MCF 10A (cell line): ENCODE results near the gene WDFY4. TPM values are rescaled to one million over a fixed set of nuclear protein-coding genes. Genes with fewer than 3 reads are reported as not detected.
A peak's percentile ranks its signal among the peaks of the same experiment; 100 is the strongest.

Experiments used
- Bru-seq: library from RNA; stranded (reverse); fragments of 400-500 nt; gene quantifications from one replicate; lab custom pipeline; 2021; lab: Mats Ljungman, UMichigan
- BruChase-seq, 2 experiments: library from RNA; stranded (reverse); fragments of 400-500 nt; gene quantifications; one replicate each; lab custom pipeline; 2021; lab: Mats Ljungman, UMichigan
- BruUV-seq: library from RNA; stranded (reverse); fragments of 400-500 nt; replicated peaks from 2 replicates; lab custom pipeline; 2021; lab: Mats Ljungman, UMichigan
- CTCF ChIA-PET: fragments of 300-600 bp; sonication (Branson Sonifier 250); formaldehyde crosslinking; extraction: SDS; loops from one replicate; lab custom pipeline; 2021; ENCODE audit warnings: antibody characterized with exemption, inconsistent platforms; lab: Yijun Ruan, JAX
- POLR2A ChIA-PET: fragments of 300-600, 350-650 bp; sonication (Branson Sonifier 250); formaldehyde crosslinking; extraction: SDS; loops from one replicate; lab custom pipeline; 2020; ENCODE audit warnings: antibody characterized with exemption, inconsistent platforms; lab: Yijun Ruan, JAX
- DNase-seq: peaks from one replicate; pipeline ENCODE4 v3.0.0-alpha.2; 2018; ENCODE audit not compliant: unreplicated experiment
- H3K27ac Mint-ChIP-seq: one replicate; pipeline ENCODE4 v1.8.0; 2022; ENCODE audit warnings: mild to moderate bottlenecking, low read depth, mixed read lengths; ENCODE audit not compliant: unreplicated experiment
- H3K27me3 Mint-ChIP-seq: one replicate; pipeline ENCODE4 v1.8.0; 2022; ENCODE audit warnings: mixed read lengths; ENCODE audit not compliant: insufficient read depth, unreplicated experiment
- H3K36me3 Mint-ChIP-seq: one replicate; pipeline ENCODE4 v1.8.0; 2022; ENCODE audit warnings: mild to moderate bottlenecking, moderate library complexity, mixed read lengths; ENCODE audit not compliant: insufficient read depth, unreplicated experiment
- H3K4me1 Mint-ChIP-seq: one replicate; pipeline ENCODE4 v1.8.0; 2022; ENCODE audit warnings: mixed read lengths; ENCODE audit not compliant: insufficient read depth, unreplicated experiment
- H3K4me3 Mint-ChIP-seq: one replicate; pipeline ENCODE4 v1.8.0; 2022; ENCODE audit warnings: mild to moderate bottlenecking, moderate library complexity, mixed read lengths; ENCODE audit not compliant: unreplicated experiment
- H3K9me3 Mint-ChIP-seq: one replicate; pipeline ENCODE4 v1.8.0; 2022; ENCODE audit warnings: mixed read lengths; ENCODE audit not compliant: unreplicated experiment
- intact Hi-C: fragments of 100-400 bp; cut with micrococcal nuclease; formaldehyde crosslinking; loops from 2 replicates; pipeline ENCODE4 v1.14.1; 2022
- long read RNA-seq: library from polyadenylated mRNA; stranded (forward); transcript quantifications from one replicate; pipeline ENCODE4 v2.0.0, GENCODE V29; 2022
- total RNA-seq: library from RNA; stranded (reverse); gene quantifications from 2 replicates; pipeline ENCODE4 v1.2.3, GENCODE V29; 2022
- TF ChIP-seq, protein P1 (sequence below): fragments of 200-600 bp; IDR thresholded peaks from one replicate; pipeline ENCODE4 v1.8.0; 2022; ENCODE audit warnings: antibody characterized with exemption, mild to moderate bottlenecking; ENCODE audit not compliant: unreplicated experiment

WDFY4 gene, protein sequence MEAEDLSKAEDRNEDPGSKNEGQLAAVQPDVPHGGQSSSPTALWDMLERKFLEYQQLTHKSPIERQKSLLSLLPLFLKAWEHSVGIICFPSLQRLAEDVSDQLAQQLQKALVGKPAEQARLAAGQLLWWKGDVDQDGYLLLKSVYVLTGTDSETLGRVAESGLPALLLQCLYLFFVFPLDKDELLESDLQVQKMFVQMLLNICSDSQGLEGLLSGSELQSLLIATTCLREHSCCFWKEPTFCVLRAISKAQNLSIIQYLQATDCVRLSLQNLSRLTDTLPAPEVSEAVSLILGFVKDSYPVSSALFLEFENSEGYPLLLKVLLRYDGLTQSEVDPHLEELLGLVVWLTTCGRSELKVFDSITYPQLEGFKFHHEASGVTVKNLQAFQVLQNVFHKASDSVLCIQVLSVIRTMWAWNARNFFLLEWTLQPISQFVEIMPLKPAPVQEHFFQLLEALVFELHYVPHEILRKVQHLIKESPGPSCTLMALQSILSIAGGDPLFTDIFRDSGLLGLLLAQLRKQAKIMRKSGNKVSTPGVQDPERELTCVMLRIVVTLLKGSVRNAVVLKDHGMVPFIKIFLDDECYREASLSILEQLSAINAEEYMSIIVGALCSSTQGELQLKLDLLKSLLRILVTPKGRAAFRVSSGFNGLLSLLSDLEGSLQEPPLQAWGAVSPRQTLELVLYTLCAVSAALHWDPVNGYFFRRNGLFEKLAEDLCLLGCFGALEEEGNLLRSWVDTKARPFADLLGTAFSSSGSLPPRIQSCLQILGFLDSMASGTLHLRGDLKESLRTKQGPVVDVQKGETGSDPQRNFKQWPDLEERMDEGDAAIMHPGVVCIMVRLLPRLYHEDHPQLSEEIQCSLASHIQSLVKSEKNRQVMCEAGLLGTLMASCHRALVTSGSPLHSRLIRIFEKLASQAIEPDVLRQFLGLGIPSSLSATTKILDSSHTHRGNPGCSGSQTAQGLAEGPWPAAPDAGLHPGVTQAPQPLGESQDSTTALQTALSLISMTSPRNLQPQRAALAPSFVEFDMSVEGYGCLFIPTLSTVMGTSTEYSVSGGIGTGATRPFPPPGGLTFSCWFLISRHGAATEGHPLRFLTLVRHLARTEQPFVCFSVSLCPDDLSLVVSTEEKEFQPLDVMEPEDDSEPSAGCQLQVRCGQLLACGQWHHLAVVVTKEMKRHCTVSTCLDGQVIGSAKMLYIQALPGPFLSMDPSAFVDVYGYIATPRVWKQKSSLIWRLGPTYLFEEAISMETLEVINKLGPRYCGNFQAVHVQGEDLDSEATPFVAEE (N-terminal part only)
- total RNA-seq (not detected in 2 replicates), Bru-seq, nascent RNA (percentile 1 among the genes with signal in this experiment), BruChase-seq, experiment 1, labeled RNA remaining after a 6-hour chase (percentile 1 among the genes with signal in this experiment), BruChase-seq, experiment 2, labeled RNA remaining after a 2-hour chase (percentile 1 among the genes with signal in this experiment)
- long read RNA-seq, result 0 reads

DNA sequence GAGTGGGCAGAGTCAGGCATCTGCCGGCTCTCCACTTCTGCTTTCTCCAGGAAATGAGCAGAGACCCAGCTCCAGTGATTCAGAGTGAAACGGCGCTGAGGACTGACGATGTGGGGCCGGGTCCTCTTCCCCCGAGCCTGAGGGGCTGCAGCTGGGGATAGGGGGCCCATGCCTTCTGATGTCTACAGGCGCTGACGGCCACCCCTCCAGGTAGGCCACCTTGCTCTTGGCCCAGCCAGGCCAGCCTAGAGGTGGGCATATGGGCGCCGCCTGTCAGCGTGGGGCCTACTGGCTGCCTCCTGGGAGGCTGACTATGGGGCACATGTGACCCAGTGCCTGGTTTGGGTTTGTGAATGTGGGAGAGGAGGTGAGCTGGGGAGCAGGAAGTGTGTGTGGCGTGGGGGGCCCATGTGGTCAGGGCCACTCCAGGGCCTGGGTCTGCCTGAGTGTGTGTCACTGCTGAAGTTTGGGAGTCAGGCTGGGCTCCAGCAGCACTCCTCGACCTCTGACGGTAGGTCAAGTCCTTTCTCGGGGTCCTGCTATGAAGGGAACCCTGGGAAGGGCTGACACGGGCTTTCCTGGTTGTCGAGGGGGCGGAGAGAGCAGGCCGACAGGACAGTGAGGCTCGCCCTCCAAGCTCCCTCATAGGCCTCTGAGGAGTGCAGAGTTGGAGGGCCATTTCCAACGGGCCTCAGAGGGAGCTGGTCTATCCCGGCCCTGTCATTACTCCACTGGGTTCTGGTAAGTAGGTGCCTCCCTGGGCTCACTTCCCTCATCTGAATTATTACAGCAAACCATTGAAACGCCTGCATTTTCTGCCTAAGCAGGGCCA is at the start of gene WDFY4:
TSS of gene WDFY4 (plus strand) at position 82 of the 832 bp plus-strand sequence. CDS start 24,860 bp downstream, outside the sequence.
- intact Hi-C loops, result no loop called here
- POLR2A ChIA-PET, result no interaction called here
- Mint-ChIP-seq H3K9me3 (no peaks in the 10 kb centered on the region), H3K4me3 (no peak within 1 kb of the TSS), H3K4me1 (no peaks in the 10 kb centered on the region), H3K27me3 (peaks cover 29% of the 10 kb centered on the region), H3K27ac (peak within 1 kb of the TSS; percentile 65), H3K36me3 (no peaks in the 10 kb centered on the region)
- no peak for DNase-seq
- CTCF ChIA-PET, result interaction anchor here (0.6 to 1.7 kb wide), 4 partner anchors 29 to 364 kb away, joined by 3 to 6 read pairs (median 3); no protein-coding TSS in a partner anchor
- TF ChIP-seq, protein P1, sequence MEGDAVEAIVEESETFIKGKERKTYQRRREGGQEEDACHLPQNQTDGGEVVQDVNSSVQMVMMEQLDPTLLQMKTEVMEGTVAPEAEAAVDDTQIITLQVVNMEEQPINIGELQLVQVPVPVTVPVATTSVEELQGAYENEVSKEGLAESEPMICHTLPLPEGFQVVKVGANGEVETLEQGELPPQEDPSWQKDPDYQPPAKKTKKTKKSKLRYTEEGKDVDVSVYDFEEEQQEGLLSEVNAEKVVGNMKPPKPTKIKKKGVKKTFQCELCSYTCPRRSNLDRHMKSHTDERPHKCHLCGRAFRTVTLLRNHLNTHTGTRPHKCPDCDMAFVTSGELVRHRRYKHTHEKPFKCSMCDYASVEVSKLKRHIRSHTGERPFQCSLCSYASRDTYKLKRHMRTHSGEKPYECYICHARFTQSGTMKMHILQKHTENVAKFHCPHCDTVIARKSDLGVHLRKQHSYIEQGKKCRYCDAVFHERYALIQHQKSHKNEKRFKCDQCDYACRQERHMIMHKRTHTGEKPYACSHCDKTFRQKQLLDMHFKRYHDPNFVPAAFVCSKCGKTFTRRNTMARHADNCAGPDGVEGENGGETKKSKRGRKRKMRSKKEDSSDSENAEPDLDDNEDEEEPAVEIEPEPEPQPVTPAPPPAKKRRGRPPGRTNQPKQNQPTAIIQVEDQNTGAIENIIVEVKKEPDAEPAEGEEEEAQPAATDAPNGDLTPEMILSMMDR, result no peak
- no TSS peak for BruUV-seq

DNA sequence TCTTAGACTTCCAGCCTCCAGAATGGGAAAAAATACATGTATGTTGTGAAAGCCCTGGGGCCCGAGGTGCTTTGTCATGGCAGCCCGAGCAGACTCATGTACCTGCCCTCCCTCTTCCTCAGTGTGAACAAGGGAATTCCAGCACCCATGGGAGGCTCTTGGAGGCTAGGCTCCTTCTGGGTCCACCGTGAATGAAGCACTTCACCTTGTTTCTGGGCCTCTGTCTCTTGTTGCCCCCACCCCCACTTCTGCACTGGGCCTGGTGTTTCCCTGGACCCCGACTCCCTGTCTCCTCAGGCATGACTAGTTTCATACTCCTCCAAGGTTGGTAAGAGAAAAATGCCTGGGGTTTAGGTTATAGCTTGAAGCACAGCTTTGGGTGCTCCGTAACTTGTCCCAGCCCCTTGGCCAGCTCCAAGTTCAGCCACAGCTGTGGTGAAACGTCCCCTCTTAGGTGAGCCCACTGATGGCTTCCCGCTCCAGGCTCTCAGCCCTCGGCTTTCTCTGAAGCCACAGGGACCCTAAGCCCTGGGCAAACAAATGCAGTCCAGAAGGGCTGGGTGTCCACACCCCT is 49.6 kb upstream of the WDFY4 start:
- Mint-ChIP-seq H3K36me3 (no peaks in the 10 kb centered on the region), H3K4me3 (no peak overlapping the region), H3K9me3 (peaks cover 21% of the 10 kb centered on the region), H3K4me1 (no peaks in the 10 kb centered on the region), H3K27me3 (peaks cover 14% of the 10 kb centered on the region), H3K27ac (no peak overlapping the region)
- intact Hi-C loops, result no loop called here
- no peak for DNase-seq
- ChIA-PET POLR2A (no interaction called here), CTCF (interaction anchor here (0.6 to 1.9 kb wide), 3 partner anchors 20 to 70 kb away, joined by 4 to 9 read pairs (median 9); no protein-coding TSS in a partner anchor)
- TF ChIP-seq, protein P1, result no peak
- BruUV-seq, result no TSS peak

DNA sequence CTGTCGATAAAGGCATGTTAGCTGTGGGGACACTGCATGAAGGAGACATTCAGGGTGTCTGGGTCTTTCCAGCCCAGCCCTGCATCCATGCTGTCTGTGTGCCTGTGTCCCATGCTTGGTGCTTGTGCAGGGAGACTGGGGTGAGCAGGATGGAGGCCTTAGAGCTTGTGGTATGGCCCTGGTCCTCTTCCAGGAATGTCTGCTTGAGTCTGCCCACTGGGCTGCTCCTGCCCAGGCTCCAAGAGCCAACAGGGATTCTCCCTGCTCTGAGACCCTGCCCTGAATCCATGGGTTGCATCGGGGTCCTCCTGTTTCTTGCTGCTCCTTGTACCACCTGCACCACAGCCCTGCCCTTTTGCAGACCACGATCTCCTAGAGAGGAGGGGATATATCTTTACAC is 48.4 kb upstream of the WDFY4 start:
- no peak overlapping the region for H3K27ac Mint-ChIP-seq
- no peaks in the 10 kb centered on the region for H3K36me3 Mint-ChIP-seq
- H3K9me3 Mint-ChIP-seq, result peaks cover 26% of the 10 kb centered on the region
- no peaks in the 10 kb centered on the region for H3K4me1 Mint-ChIP-seq
- BruUV-seq, result no TSS peak
- no peak for DNase-seq
- TF ChIP-seq, protein P1, result no peak
- POLR2A ChIA-PET, result no interaction called here
- CTCF ChIA-PET, result interaction anchor here (0.6 to 1.9 kb wide), 5 partner anchors 13 to 817 kb away, joined by 3 to 9 read pairs (median 3); no protein-coding TSS in a partner anchor
- H3K27me3 Mint-ChIP-seq, result peaks cover 14% of the 10 kb centered on the region
- H3K4me3 Mint-ChIP-seq, result no peak overlapping the region
- intact Hi-C loops, result no loop called here
